Keratinocyte (primary cell): ENCODE measurements around the gene ALPK1. TPM values are rescaled to one million over a fixed set of nuclear protein-coding genes. Genes with fewer than 3 reads are reported as not detected.

Experiments used
- DNase-seq: peaks from one replicate; pipeline ENCODE4 v3.0.0-alpha.2; 2011; ENCODE audit warnings: low read depth, missing footprints, low spot score
- FAIRE-seq: peaks from 2 replicates; lab custom pipeline; 2011; peaks lifted over from hg19 to GRCh38; lab: Jason Lieb, UNC
- H2AFZ ChIP-seq: 2 replicates; pipeline ENCODE4 v1.6.0; 2012; ENCODE audit warnings: low read length, control low read depth, inconsistent platforms; ENCODE audit not compliant: control insufficient read depth
- H3K27ac ChIP-seq: 2 replicates; pipeline ENCODE4 v1.5.1; 2011; ENCODE audit warnings: low read length; ENCODE audit not compliant: control insufficient read depth, insufficient read depth
- H3K27me3 ChIP-seq: 3 replicates; pipeline ENCODE4 v1.6.0; 2011; ENCODE audit warnings: low read length; ENCODE audit not compliant: control insufficient read depth, insufficient read depth; ENCODE audit errors: extremely low read depth
- H3K36me3 ChIP-seq, 2 experiments: 2 replicates in 1 of 2; 3 replicates in 1 of 2; pipeline ENCODE4 v1.5.1; 2011; ENCODE audit warnings: low read length in 2 of 2, mild to moderate bottlenecking in 1 of 2; ENCODE audit not compliant: control insufficient read depth in 2 of 2, insufficient read depth in 2 of 2; ENCODE audit errors: extremely low read depth in 1 of 2
- H3K4me1 ChIP-seq: 3 replicates; pipeline ENCODE4 v1.5.1; 2011; ENCODE audit warnings: low read length; ENCODE audit not compliant: control insufficient read depth, insufficient read depth; ENCODE audit errors: extremely low read depth
- H3K4me2 ChIP-seq: 3 replicates; pipeline ENCODE4 v1.6.0; 2011; ENCODE audit warnings: low read depth, low read length; ENCODE audit not compliant: control insufficient read depth, insufficient read depth; ENCODE audit errors: extremely low read depth
- H3K4me3 ChIP-seq, 3 experiments: fragments of 200-600 bp in 1 of 3; sonication (generic) in 1 of 3; 2 replicates in 2 of 3; 3 replicates in 1 of 3; pipeline ENCODE4 v1.5.1; 2011 to 2016; ENCODE audit warnings: low read length in 3 of 3, mild to moderate bottlenecking in 3 of 3, control low read depth in 2 of 3, inconsistent platforms in 1 of 3, low read depth in 1 of 3, mixed read lengths in 1 of 3, mixed run types in 1 of 3, moderate library complexity in 1 of 3; ENCODE audit not compliant: control insufficient read depth in 2 of 3, insufficient read depth in 2 of 3; ENCODE audit errors: extremely low read depth in 1 of 3
- H3K79me2 ChIP-seq: 2 replicates; pipeline ENCODE4 v1.6.0; 2012; ENCODE audit warnings: low read length; ENCODE audit not compliant: control insufficient read depth, insufficient read depth
- H3K9ac ChIP-seq: 3 replicates; pipeline ENCODE4 v1.6.0; 2011; ENCODE audit warnings: low read length; ENCODE audit not compliant: control insufficient read depth, insufficient read depth; ENCODE audit errors: extremely low read depth
- H3K9me1 ChIP-seq: 3 replicates; pipeline ENCODE4 v1.6.0; 2011; ENCODE audit warnings: low read length; ENCODE audit not compliant: control insufficient read depth, insufficient read depth; ENCODE audit errors: extremely low read depth
- H3K9me3 ChIP-seq: 2 replicates; pipeline ENCODE4 v1.5.1; 2012; ENCODE audit warnings: low read depth, low read length; ENCODE audit not compliant: control insufficient read depth
- H4K20me1 ChIP-seq: 3 replicates; pipeline ENCODE4 v1.6.0; 2011; ENCODE audit warnings: low read length; ENCODE audit not compliant: control insufficient read depth, insufficient read depth; ENCODE audit errors: extremely low read depth
- EZH2 ChIP-seq: IDR thresholded peaks from one replicate; pipeline ENCODE4 v1.6.1; 2012; ENCODE audit warnings: inconsistent platforms, mild to moderate bottlenecking, low read length, moderate library complexity
- dilution Hi-C: fragments of 300-500 bp; cut with MboI; formaldehyde crosslinking; loops from one replicate; pipeline ENCODE4 v1.7.0; 2020; ENCODE audit warnings: low sequenced_read_pairs; ENCODE audit not compliant: extremely low pct_ligation_motif_present
- polyA plus RNA-seq, 5 experiments: library from polyadenylated mRNA; depleted of rRNA in 3 of 5; stranded (reverse) in 3 of 5; stranded (forward) in 1 of 5; unstranded in 1 of 5; fragments of >200 nt; gene quantifications; 1 replicate in 1 of 5; 2 replicates in 3 of 5; 3 replicates in 1 of 5; pipeline versions ENCODE4 v1.2.1 to v1.2.3, GENCODE V29; 2011 to 2012; ENCODE audit warnings: missing spikeins in 2 of 5, low read depth in 1 of 5, low replicate concordance in 1 of 5
- TF ChIP-seq, protein P1 (sequence below), 3 experiments: IDR thresholded peaks in 1 of 3; conservative IDR thresholded peaks in 1 of 3; optimal IDR thresholded peaks in 1 of 3; 2 replicates in 2 of 3; 3 replicates in 1 of 3; pipeline versions ENCODE3 to v1.5.1; 2011; ENCODE audit warnings: low read length in 3 of 3, mild to moderate bottlenecking in 3 of 3, moderate library complexity in 2 of 3, control low read depth in 1 of 3, inconsistent platforms in 1 of 3; ENCODE audit not compliant: insufficient read depth in 2 of 3; ENCODE audit errors: extremely low read depth in 1 of 3

ALPK1 gene
- polyA plus RNA-seq, 1 donor (not counting 4 experiments of a cell fraction or from before 2014, with no cell fraction given), result 5.5 TPM

DNA sequence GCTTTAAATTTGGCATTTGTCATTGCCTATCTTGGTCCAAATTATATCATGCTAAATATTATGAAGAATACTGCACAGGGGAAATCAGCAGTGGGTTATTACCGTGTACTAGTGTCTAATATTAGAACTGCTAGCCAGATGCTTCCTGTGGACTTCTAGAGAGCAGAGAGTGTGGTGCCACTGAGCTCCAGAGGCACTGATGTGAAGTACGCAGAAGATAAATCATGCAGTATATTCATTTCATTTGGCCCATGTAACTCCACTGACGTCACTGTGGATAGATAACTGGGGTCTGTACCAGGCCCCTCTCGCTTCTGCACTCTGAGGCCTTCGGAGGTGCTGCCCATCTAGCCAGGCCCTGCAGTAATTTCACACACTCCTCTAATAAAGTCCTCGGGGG, 80.0 kb downstream of the ALPK1 start:
- Histone ChIP-seq H3K4me1 (no peaks in the 10 kb centered on the region), H3K36me3 (no peaks in the 10 kb centered on the region), H3K4me2 (no peak overlapping the region), H3K4me3 (no peak overlapping the region), H2AFZ (no peak overlapping the region), H4K20me1 (no peaks in the 10 kb centered on the region), H3K27ac (no peak overlapping the region), H3K9me1 (no peaks in the 10 kb centered on the region), H3K79me2 (no peaks in the 10 kb centered on the region), H3K9me3 (no peaks in the 10 kb centered on the region), H3K9ac (no peak overlapping the region), H3K27me3 (no peaks in the 10 kb centered on the region)
- DNase-seq, result no peak
- dilution Hi-C loops, result no loop called here
- no peak for FAIRE-seq
- TF ChIP-seq, protein P1, sequence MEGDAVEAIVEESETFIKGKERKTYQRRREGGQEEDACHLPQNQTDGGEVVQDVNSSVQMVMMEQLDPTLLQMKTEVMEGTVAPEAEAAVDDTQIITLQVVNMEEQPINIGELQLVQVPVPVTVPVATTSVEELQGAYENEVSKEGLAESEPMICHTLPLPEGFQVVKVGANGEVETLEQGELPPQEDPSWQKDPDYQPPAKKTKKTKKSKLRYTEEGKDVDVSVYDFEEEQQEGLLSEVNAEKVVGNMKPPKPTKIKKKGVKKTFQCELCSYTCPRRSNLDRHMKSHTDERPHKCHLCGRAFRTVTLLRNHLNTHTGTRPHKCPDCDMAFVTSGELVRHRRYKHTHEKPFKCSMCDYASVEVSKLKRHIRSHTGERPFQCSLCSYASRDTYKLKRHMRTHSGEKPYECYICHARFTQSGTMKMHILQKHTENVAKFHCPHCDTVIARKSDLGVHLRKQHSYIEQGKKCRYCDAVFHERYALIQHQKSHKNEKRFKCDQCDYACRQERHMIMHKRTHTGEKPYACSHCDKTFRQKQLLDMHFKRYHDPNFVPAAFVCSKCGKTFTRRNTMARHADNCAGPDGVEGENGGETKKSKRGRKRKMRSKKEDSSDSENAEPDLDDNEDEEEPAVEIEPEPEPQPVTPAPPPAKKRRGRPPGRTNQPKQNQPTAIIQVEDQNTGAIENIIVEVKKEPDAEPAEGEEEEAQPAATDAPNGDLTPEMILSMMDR (optimal IDR thresholded peaks at IDR 0.05 in 1 of 3, IDR thresholded peaks at IDR 0.05 in 1 of 3, conservative IDR thresholded peaks at IDR 0.05 in 1 of 3; ENCODE audit: extremely low read depth in 1 of 3, insufficient read depth in 2 of 3, low read length in 3 of 3), result no peak
- TF ChIP-seq EZH2, result no peak

- no peaks in the 10 kb centered on the region for H3K9me1 ChIP-seq
- FAIRE-seq, result no peak
- no peaks in the 10 kb centered on the region for H3K36me3 ChIP-seq
- H2AFZ ChIP-seq, result no peak overlapping the region
- H3K4me1 ChIP-seq, result no peaks in the 10 kb centered on the region
- no peaks in the 10 kb centered on the region for H3K9me3 ChIP-seq
- H4K20me1 ChIP-seq, result no peaks in the 10 kb centered on the region
- TF ChIP-seq, protein P1 (optimal IDR thresholded peaks at IDR 0.05 in 1 of 3, IDR thresholded peaks at IDR 0.05 in 1 of 3, conservative IDR thresholded peaks at IDR 0.05 in 1 of 3; ENCODE audit: extremely low read depth in 1 of 3, insufficient read depth in 2 of 3, low read length in 3 of 3), result no peak
- TF ChIP-seq EZH2, result no peak
- H3K27me3 ChIP-seq, result no peaks in the 10 kb centered on the region
- no peak overlapping the region for H3K4me3 ChIP-seq
- DNase-seq, result no peak
- H3K79me2 ChIP-seq, result no peaks in the 10 kb centered on the region
- dilution Hi-C loops, result no loop called here
- H3K27ac ChIP-seq, result no peak overlapping the region
- no peak overlapping the region for H3K4me2 ChIP-seq
- H3K9ac ChIP-seq, result no peak overlapping the region
These were observed 80.5 kb downstream of the ALPK1 start for GRCh38 chr4:112377594-112378242.
